DOHH2 (cell line): ENCODE measurements around the gene SURF2.

Experiments
- CTCF ChIP-seq: fragments of 200-600 bp; sonication (generic); IDR thresholded peaks from one replicate; pipeline ENCODE4 v1.5.1; 2014; ENCODE audit warnings: antibody characterized with exemption, mild to moderate bottlenecking, low read depth, low read length; ENCODE audit not compliant: poor library complexity, severe bottlenecking
- EZH2phosphoT487 ChIP-seq: fragments of 200-600 bp; sonication (generic); IDR thresholded peaks from 2 replicates; pipeline ENCODE4 v1.6.1; 2017; ENCODE audit warnings: borderline replicate concordance, mild to moderate bottlenecking, antibody characterized with exemption, low read length, moderate library complexity, mixed read lengths

GRCh38 chr9:133382507-133383141 is 26.3 kb downstream of the SURF2 start:
- TF ChIP-seq CTCF: no peak
- TF ChIP-seq EZH2phosphoT487: no peak
